GM21619 (cell line): ENCODE data around the gene R3HDM4.
"Not testable (repeated sequence)": the region's sequence is repeated elsewhere in the genome, so short reads cannot be mapped to it uniquely, and the experiment has no call there.

Source experiments
- ATAC-seq: cut with Tn5 transposase; IDR thresholded peaks from one replicate; pipeline ENCODE4 v1.9.1; 2021; ENCODE audit not compliant: unreplicated experiment

Gene R3HDM4

DNA sequence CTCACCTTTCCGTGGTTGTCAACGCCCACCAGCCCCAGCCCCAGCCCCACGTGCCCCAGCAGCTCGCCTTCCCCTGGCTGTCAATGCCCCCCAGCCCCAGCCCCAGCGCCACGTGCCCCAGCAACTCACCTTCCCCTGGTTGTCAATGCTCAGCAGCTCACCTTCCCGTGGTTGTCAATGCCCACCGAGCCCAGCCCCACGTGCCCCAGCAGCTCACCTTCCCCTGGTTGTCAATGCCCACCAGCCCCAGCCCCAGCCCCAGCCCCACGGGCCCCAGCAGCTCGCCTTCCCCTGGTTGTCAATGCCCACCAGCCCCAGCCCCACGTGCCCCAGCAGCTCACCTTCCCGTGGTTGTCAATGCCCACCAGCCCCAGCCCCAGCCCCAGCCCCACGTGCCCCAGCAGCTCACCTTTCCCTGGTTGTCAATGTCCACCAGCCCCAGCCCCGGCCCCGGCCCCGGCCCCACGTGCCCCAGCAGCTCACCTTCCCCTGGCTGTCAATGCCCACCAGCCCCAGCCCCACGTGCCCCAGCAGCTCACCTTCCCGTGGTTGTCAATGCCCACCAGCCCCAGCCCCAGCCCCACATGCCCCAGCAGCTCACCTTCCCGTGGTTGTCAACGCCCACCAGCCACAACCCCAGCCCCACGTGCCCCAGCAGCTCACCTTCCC is 34.9 kb downstream of the R3HDM4 start:
- not testable (repeated sequence) for ATAC-seq

DNA sequence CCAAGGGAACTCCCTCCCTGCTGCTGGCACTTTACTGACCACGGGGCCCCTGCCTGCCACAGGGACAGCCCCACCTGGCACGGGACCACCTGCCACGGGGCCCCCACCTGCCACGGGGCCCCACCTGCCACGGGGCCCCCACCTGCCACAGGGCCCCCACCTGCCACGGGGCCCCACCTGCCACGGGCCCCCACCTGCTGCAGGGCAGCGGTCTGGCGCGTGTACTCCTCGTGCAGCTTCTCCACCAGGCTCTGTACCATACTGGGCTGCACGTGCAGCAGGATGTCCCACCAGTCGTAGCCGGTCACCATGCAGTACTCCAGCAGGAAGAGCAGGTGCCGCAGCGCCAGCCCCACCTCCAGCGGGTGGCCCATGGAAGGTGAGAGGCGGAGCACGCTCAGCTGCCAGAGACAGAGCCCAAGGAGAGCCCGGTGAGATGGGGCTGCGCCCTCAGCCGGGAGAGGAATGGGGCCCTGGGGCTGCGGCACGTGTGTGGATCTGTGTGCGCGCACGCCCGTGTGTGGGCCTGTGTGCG is 36.2 kb downstream of the R3HDM4 start:
- ATAC-seq = no peak

DNA sequence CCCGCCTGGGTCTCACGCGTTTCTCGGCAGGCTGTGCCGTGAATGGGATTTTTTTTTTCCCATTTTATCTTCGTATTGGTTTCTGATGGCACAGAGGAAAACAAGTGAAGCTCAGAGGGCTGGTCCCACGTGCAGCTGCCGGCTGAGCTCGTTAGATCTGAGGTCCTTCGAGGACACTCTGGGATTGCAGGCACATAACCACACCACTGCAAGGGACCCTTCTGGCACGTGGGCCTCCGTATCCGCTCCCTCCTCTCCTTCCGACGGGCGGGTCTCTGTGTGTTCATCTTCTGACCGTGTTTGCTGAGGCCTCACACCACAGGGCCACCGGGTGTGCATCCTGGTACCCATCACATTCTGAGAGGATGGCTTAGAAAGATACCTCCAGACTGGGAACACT is 36.9 kb downstream of the R3HDM4 start:
- no peak for ATAC-seq

DNA sequence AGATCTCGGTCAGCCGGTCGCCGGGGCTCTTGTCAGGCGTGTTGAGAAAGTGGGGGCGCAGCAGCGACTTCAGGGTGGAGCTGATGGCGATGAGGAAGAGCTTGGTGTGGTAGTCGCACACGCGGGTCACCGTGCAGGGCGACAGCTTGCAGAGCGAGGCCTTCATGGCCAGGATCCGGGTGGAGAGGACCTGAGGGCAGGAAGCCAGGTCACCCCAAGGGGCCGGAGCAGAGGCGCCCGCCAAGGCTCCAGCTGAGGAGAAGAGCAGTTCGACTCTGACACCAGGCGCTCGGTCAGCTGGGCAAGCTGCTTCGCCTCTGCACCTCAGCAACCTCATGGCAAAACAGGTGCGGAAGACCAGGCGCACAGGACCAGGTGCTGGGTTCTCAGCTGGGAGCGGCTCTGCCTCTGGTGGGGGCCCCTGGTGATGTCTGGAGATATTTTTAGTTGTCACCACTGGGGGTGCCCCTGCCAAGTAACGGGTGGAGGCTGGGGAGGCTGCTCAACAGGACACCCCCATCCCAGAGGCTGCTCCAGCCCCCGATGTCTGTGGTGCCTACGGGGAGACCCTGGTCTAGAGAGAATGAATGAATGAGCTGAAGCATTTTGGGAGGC is 37.6 kb downstream of the R3HDM4 start:
- no peak for ATAC-seq

DNA sequence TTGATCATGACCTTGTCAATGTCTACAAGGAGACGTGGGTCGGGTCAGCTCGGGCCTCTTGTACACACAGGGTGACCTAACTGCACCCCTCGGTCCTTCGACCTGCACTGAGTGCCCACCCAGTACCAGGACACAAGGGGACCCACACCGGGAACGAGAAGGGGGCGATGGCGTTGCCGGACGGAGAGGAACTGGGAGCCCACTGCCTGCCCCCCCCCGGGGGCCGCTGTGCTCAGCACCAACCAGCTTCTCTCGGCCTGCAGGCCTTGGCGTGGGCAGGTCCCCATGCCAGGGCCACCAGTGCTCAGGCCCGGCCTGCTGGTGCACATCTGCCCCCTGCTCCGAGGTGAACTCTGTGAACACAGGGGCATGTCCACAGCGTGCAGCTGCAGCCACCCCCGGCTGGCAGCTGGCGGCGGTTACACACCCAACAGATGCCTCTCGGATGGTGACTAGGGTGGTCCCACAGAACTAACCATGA is 39.4 kb downstream of the R3HDM4 start:
- ATAC-seq = no peak

DNA sequence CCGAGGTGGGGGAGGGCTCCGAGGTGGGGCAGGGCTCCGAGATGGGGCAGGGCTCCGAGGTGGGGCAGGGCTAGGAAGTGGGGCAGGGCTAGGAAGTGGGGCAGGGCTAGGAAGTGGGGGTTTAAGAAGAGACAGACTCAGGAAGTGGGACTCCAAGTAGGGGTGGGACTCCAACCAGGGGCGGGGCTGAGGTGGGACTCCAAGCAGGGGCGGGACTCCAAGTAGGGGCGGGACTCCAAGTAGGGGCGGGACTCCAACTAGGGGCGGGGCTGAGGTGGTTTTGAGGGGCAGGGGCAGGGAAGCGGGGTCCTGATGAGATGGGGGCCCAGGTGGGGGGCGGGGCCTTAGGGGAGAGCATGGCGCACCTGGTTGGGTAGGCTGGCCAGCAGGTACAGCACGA is 39.9 kb downstream of the R3HDM4 start:
- ATAC-seq = no peak

DNA sequence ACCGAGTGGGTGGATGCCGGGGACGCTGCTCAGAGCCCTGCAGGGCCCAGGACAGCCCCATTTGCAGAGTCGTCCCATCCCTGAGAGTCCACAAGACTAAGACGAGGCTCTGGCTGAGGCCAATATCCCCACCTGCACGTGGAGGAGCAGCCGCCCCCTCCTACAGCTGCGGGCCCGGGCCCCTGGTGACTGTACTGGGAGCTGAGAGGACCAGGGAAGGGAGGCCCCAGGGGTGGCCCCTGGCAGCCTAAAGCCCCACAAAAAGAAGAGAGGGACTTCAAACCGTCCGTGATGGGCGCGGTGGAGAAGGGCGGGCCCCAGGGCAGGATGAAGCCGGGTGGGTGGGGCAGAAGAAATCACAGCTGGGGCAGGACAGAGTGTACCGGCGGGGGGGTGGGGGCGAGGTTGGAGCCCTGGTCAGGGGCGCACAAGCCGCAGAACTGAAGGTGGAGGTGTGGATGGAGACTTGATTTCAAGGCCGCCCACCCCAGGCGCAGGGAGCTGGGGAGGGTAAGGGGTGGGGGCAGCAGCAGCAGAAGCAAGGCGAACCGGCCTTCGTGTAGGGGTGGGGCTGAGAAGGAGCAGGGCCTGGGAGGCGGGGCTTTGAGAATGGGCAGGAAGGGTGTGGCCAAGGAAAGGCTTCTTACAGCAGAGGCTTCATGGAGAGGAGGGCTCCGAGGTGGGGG is 40.6 kb downstream of the R3HDM4 start:
- no peak for ATAC-seq

DNA sequence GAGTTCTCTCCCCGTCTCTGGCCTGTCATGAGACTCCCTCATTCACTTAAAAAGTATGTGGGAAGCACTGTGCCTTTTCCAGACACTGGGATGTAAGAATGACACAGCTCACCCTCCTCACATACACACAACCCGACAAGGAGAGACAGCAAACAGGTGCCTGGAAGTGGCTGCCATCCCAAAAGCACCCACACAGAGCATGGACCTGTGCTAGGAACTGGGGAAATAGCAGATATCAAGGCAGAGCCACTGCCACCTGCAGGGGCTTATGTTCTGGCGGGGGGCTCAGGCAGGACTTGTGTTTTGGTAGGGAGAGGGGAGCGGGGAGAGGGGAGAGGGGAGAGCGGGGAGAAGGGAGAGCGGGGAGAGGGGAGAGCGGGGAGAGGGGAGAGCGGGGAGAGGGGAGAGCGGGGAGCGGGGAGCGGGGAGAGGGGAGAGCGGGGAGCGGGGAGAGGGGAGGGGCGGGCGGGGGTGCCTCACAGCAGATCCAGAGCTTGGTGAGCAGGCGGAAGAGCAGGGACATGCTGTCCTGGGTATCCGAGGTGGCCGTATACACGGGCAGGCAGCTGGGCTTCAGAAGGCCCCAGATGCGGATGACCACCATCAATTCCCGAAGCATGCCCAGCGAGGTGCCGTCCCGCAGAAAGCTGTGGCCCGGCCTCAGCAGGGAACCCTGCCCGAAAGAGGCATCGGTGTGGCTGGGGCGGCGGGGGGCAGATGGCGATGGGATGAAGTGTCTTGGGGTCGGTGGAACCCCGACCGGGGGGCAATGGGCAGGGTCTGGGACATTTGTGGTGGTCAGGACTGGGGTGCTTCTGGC is 41.4 kb downstream of the R3HDM4 start:
- no peak for ATAC-seq

DNA sequence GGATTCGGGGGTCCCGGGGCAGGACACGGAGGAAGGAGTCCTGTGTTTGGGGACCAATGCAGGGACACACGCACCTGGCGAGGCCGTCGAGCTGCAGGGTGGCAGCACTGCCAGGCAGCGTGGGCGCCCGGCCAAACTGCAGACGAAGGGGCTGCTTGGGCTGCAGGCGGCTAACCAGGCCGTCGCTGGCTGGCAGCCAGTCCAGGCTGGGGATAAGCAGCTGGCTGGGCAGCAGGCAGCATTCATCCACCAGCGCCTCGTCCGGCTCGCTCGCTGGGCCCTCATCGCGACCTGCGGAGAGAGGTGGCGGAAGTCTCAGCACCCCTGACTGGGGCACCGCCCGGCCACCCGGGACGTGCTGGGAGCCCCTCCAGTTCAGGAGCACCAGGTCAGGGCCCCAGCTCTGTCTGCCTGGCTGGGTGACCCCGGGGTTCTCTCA is 42.0 kb downstream of the R3HDM4 start:
- no peak for ATAC-seq

DNA sequence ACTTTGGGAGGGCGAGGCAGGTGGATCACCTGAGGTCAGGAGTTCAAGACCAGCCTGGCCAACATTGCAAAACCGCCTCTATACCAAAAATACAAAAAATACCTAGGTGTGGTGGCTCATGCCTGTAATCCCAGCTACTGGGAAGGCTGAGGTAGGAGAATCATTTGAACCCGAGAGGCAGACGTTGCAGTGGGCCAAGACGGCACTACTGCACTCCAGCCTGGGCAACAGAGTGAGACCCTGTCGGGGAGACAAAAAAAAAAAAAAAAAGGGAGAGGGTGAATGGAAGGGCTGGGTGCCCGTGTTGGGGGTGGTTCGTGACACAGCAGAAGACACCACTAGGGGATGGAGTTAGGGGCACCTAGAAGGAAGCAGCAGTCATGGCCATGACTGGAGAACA is 42.7 kb downstream of the R3HDM4 start:
- no peak for ATAC-seq

DNA sequence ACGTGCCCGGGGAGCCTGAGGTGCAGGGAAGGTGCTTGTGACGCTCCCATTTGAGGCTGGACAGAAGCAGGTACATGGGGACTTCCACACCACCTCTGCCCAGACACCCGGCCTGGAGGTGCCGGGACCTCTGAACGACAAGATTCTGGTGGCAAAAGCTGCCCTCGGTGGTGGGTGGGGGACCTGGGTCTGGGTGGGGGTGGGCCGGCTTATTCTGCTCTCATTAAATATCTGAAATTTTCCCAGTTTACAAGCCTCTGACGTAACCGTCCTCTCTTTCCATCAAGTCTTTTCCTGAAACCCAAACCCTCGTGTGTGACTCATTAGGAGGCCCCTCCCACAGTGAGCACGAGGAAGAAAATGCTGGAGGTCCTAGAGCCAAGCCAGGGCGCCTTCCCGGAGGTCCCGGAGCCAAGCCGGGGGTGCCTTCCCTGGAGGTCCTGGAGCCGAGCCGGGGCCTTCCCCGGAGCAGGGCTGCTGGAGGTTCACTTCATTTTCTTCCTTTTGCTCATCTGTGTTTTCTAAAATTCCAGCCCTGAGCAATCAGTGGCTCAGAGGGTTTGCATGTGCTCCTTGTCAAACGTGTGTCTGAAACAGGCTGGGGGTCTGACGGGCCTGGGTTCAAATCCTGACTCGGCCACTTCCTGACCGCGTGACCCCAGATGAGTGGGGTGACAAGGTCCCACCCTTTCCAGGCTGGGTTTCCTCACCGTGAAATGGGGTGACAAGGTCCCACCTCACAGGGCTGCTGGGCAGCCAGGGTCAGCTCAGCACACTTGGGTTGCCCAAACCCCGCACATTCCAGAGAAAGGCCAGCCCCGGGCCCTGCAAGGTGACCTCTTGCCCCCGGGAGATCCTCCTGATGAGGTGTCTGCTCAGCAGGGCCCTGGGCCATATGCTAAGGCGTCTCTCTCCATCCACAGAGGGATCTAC is 43.5 kb downstream of the R3HDM4 start:
- no peak for ATAC-seq

DNA sequence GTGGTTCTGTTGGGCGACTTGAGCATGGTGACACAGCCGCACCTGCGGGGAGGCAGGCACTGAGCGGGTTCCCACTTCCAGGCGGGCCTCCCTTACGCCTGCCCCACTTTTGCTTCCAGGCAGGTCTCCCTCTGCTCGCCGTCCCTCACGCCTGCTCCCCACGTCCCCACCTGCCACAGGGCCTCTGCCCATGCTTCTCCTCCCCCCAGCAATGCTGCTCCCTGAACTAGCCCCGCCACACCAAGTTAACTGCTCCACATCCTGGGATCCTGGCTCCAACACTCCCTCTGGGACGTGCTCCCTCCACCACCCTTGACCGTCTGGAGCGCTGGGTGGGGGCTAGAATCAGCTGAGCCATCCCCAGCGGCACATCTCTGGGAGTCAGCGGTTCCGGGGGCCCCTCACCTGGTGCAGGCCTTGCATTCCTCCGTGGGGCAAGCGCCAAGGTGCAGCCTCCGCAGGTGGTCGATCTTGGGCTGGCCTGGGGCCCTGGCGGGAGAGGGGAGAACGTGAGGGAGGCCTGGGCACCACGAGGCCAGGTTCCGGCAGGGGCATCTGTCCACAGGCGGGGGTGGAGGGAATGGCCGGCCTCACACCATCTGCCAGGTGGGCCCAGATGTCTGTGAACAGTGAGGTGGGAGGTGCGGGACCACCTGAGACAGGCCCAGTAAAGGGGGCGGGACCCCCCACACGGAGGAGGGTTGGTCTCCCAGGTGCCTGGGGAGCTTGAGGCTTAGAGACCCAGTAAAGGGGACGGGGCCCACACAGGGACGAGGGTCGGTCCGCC is 44.4 kb downstream of the R3HDM4 start:
- ATAC-seq = no peak

DNA sequence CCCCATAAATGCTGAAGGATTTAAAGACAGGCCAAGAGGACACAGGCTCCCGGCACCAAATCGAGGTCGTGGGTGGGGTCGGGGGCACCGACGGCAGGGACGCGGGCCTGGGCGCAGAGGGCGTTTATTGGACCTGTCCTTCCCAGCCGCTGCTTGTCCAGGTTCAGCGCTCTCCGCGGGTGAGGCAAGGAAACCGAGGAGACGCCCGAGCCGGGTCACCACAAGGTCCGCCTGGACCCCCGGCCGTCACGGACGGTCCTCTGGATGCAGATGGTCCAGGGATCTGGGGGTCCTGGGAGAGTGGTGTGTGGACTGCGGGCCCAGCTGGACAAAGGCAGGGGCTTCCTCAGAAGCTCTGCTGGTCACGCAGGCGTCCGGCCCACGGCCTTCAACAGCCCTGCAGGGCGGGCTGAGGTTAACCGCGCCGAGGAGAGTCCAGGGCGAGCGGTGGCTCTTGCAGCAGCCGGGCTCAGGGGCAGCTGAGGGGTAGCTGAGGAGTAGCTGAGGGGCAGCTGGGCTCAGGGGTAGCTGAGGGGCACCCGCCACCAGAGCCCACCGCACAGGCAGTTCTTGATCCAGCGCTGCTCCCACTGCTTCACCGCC is 45.1 kb downstream of the R3HDM4 start:
- no peak for ATAC-seq

DNA sequence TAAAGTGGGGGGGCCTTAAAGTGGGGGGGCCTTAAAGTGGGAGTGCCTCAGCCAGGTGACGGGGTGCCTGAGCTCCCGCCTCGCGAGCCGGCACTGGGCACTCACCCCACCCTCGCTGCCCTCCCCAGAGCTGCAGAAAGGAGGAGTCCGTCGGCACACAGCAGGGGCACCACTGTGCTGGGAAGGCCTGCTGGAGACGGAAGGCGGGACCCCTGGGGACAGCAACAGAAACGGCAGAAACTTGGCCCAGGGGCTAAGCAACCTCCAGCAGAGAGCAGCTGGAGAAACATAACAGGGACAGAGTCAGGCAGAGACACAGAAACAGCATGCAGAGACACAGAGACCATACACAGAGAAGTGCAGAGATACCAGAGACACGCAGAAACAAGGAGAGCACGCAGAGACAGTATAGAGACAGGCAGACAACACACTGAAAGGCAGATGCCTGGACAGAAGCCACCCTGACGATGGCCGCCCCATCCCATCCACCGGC is 45.7 kb downstream of the R3HDM4 start:
- ATAC-seq = no peak

DNA sequence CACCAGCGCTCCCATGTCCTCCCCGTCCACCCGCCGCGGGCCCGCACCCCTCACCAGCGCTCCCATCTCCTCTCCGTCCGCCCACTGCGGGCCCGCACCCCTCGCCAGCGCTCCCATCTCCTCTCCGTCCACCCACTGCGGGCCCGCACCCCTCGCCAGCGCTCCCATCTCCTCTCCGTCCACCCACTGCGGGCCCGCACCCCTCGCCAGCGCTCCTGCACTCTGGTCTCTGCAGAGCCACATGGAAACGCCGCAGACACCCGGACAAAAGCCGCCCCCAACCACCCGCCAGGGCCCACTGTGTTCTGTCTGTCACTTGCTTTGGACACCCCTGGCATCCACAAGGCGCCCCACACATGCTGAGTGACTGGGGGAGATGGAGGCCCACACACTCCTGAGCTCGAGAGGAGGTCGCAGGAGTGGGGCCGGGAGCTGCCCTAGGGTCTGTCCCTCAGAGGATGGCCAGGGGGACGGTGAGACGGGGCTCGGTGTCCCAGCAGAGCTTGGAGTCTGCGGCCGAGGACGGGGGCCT is 46.2 kb downstream of the R3HDM4 start:
- ATAC-seq = no peak

DNA sequence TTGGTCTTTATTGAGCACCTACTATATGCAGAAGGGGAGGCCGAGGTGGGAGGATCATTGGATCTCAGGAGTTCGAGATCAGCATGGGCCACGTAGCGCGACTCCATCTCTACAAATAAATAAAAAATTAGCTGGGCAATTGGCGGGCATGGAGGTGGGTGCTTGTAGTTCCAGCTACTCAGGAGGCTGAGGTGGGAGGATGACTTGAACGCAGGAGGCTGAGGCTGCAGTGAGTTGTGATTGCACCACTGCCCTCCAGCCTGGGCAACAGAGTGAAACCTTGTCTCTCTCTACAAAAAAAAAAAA is 49.8 kb downstream of the R3HDM4 start:
- ATAC-seq = no peak

DNA sequence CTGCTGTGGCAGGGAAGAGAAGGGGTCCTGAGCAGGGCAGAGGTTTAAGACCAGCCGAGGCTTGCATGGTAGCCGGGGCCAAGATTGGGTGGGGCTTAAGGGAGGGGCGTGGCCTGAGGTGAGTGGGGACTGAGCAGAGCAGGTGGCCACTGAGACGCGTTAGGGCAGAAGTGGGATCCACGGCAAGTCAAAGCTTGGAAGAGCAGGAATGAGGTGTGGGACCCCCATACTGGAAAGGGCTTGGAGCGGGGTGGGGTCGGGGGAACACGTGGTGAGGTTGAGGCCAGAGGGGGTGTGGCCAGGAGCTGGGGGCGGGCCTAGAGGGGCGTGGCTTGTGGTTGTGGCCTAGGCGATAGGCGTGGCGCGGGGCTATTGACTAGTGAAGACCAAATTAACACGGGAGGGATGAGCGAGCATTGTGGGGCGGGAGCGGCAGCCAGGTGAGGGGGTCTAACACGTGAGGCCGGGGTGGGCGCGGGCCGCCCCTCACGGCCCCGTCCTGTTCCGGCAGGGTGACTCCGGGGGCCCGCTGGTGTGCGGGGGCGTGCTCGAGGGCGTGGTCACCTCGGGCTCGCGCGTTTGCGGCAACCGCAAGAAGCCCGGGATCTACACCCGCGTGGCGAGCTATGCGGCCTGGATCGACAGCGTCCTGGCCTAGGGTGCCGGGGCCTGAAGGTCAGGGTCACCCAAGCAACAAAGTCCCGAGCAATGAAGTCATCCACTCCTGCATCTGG is 50.3 kb downstream of the R3HDM4 start:
- ATAC-seq = no peak
